ENCODE data around the gene PTPRT. TPM values are rescaled to one million over a fixed set of nuclear protein-coding genes. Genes with fewer than 3 reads are reported as not detected.

PTPRT gene
- total and polyA plus RNA-seq, 2 of the 13 experiments (the other 11 are each of a cell fraction or from before 2014, with no cell fraction given): under 0.01 to 0.09 TPM

DNA sequence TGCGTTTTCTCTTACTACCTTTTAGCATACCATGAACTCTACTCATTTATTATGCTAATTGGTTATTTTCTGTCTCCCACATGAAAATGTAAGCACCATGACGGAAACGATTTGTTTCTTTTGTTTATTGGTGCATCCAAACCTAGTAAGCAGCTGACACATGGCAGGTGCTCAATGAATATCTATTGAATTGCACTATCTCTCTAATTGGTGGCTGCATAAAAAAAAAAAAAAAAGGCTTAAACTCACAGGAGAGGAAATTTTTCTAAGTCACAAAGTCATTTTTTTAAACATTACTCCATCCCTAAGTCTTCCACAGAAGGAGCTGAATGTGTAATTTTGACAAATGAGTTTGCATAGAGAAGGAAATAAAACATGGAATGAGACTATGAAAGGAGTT, 608.4 kb downstream of the PTPRT start:
- Histone ChIP-seq H3K27me3 (ENCODE audit: control insufficient read depth in 1 of 2, insufficient read depth in 2 of 2, low read length in 2 of 2) (no peaks in the 10 kb centered on the region), H3K27ac (ENCODE audit: extremely low read length, insufficient read depth, low read length) (no peak overlapping the region), H3K9me3 (ENCODE audit: low read length) (peaks cover 18% of the 10 kb centered on the region; the same call in 1 of the 2 replicates), H3K36me3 (replicated peaks in 1 of 2; ENCODE audit: control insufficient read depth in 1 of 2, insufficient read depth in 2 of 2, low read length in 2 of 2) (no peaks in the 10 kb centered on the region), H4K20me1 (ENCODE audit: insufficient read depth, low read length) (no peaks in the 10 kb centered on the region), H3K9ac (ENCODE audit: insufficient read depth, low read depth, low read length) (no peak overlapping the region), H2AFZ (ENCODE audit: low read length) (no peak overlapping the region), H3K79me2 (ENCODE audit: insufficient read depth, low read length) (no peaks in the 10 kb centered on the region), H3K4me1 (ENCODE audit: insufficient read depth, low read length) (no peaks in the 10 kb centered on the region), H3K4me2 (ENCODE audit: low read depth, low read length) (no peak overlapping the region), H3K4me3 (replicated peaks in 1 of 3; ENCODE audit: insufficient read depth in 1 of 3, low read depth in 2 of 3, low read length in 3 of 3) (no peak overlapping the region)
- in situ Hi-C loops (cut with HindIII; ENCODE audit: extremely low pct_ligation_motif_present, low pct_unique_long_range_greater_than_20kb): no loop called here
- TF ChIP-seq ZNF577 (CRISPR knock-in tag; IDR thresholded peaks at IDR 0.05; ENCODE audit: borderline replicate concordance, low read depth): no peak
- TF ChIP-seq ELF4 (CRISPR knock-in tag; IDR thresholded peaks at IDR 0.05; ENCODE audit: borderline replicate concordance): no peak
- no peak for TF ChIP-seq ZNF792 (CRISPR knock-in tag; IDR thresholded peaks at IDR 0.05)
- no peak for TF ChIP-seq BORCS8-MEF2B (CRISPR knock-in tag; IDR thresholded peaks at IDR 0.05)
- FAIRE-seq (no peak), ATAC-seq (no peak), DNase-seq (ENCODE audit: low spot score) (no peak)
- intact Hi-C loops (cut with micrococcal nuclease; ENCODE audit: unreplicated experiment): no loop called here
- 4% methylated on average over 3 of the region's 3 CpGs for WGBS (ENCODE audit: low lambda C conversion rate)
- CTCF ChIA-PET (ENCODE audit: low intra/inter-chr PET ratio, low total read pairs): no interaction called here
- no TSS peak for BruUV-seq (replicated peaks)
- POLR2A ChIA-PET: no interaction called here

- FAIRE-seq (no peak), ATAC-seq (no peak), DNase-seq (ENCODE audit: low spot score) (no peak)
- H3K4me3 ChIP-seq (replicated peaks in 1 of 3; ENCODE audit: insufficient read depth in 1 of 3, low read depth in 2 of 3, low read length in 3 of 3): no peak overlapping the region
- no peaks in the 10 kb centered on the region for H3K79me2 ChIP-seq (ENCODE audit: insufficient read depth, low read length)
- no peaks in the 10 kb centered on the region for H3K27me3 ChIP-seq (ENCODE audit: control insufficient read depth in 1 of 2, insufficient read depth in 2 of 2, low read length in 2 of 2)
- H3K4me2 ChIP-seq (ENCODE audit: low read depth, low read length): no peak overlapping the region
- H3K27ac ChIP-seq (ENCODE audit: extremely low read length, insufficient read depth, low read length): no peak overlapping the region
- in situ Hi-C loops (cut with HindIII; ENCODE audit: extremely low pct_ligation_motif_present, low pct_unique_long_range_greater_than_20kb): no loop called here
- ChIA-PET CTCF (ENCODE audit: low intra/inter-chr PET ratio, low total read pairs) (no interaction called here), POLR2A (no interaction called here)
- H3K4me1 ChIP-seq (ENCODE audit: insufficient read depth, low read length): no peaks in the 10 kb centered on the region
- peaks cover 49% of the 10 kb centered on the region for H3K9me3 ChIP-seq (ENCODE audit: low read length)
- TF ChIP-seq ZFP41 (CRISPR knock-in tag; IDR thresholded peaks at IDR 0.05; ENCODE audit: borderline replicate concordance) (no peak), ZNF781 (CRISPR knock-in tag; IDR thresholded peaks at IDR 0.05; ENCODE audit: borderline replicate concordance, not compliant biosample characterization) (no peak), HNRNPUL1 (IDR thresholded peaks at IDR 0.05; ENCODE audit: low read depth, low read length) (no peak), EED (CRISPR knock-in tag; IDR thresholded peaks at IDR 0.05) (no peak), RBM22 (optimal IDR thresholded peaks at IDR 0.05; ENCODE audit: low read length) (no peak), NFE2L2 (IDR thresholded peaks at IDR 0.05; ENCODE audit: low read length) (no peak), MEIS1 (CRISPR knock-in tag; IDR thresholded peaks at IDR 0.05; ENCODE audit: borderline replicate concordance) (no peak), TAF15 (IDR thresholded peaks at IDR 0.05; ENCODE audit: low read depth, low read length, poor library complexity, severe bottlenecking) (no peak), RAD21 (CRISPR knock-in tag; IDR thresholded peaks at IDR 0.05) (no peak)
- TF ChIP-seq, protein P1, sequence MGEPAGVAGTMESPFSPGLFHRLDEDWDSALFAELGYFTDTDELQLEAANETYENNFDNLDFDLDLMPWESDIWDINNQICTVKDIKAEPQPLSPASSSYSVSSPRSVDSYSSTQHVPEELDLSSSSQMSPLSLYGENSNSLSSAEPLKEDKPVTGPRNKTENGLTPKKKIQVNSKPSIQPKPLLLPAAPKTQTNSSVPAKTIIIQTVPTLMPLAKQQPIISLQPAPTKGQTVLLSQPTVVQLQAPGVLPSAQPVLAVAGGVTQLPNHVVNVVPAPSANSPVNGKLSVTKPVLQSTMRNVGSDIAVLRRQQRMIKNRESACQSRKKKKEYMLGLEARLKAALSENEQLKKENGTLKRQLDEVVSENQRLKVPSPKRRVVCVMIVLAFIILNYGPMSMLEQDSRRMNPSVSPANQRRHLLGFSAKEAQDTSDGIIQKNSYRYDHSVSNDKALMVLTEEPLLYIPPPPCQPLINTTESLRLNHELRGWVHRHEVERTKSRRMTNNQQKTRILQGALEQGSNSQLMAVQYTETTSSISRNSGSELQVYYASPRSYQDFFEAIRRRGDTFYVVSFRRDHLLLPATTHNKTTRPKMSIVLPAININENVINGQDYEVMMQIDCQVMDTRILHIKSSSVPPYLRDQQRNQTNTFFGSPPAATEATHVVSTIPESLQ (CRISPR knock-in tag; conservative IDR thresholded peaks at IDR 0.05): no peak
- intact Hi-C loops (cut with micrococcal nuclease; ENCODE audit: unreplicated experiment): no loop called here
- BruUV-seq (replicated peaks): no TSS peak
- no peaks in the 10 kb centered on the region for H3K36me3 ChIP-seq (replicated peaks in 1 of 2; ENCODE audit: control insufficient read depth in 1 of 2, insufficient read depth in 2 of 2, low read length in 2 of 2)
- H3K9ac ChIP-seq (ENCODE audit: insufficient read depth, low read depth, low read length): no peak overlapping the region
- no peaks in the 10 kb centered on the region for H4K20me1 ChIP-seq (ENCODE audit: insufficient read depth, low read length)
- 26% methylated on average over 7 of the region's 7 CpGs for WGBS (ENCODE audit: low lambda C conversion rate)
- H2AFZ ChIP-seq (ENCODE audit: low read length): no peak overlapping the region
Observed at GRCh38 chr20:42576167-42576566, 613.5 kb downstream of the PTPRT start.
